Measurements from ENCODE around the gene ATRNL1.

- TF ChIP-seq CTCF (IDR thresholded peaks at IDR 0.05; ENCODE audit: low read length) (no peak), EZH2 (IDR thresholded peaks at IDR 0.05; ENCODE audit: borderline replicate concordance, low read length) (no peak)
Observed at GRCh38 chr10:115935731-115936130, 842.6 kb downstream of the ATRNL1 start.

Measured in OCI-LY1 (cell line).